ENCODE measurements around the gene DCP1B. TPM values are rescaled to one million over a fixed set of nuclear protein-coding genes. Genes with fewer than 3 reads are reported as not detected.

Gene DCP1B
- total and polyA plus RNA-seq, 2 donors (not counting 3 experiments of a cell fraction or from before 2014, with no cell fraction given), result 11.2 to 19.8 TPM

GRCh38 chr12:1919763-1920162 is 84.5 kb downstream of the DCP1B start:
- Histone ChIP-seq H3K27ac (ENCODE audit: insufficient read depth, low read depth, low read length) (no peak overlapping the region), H3K4me2 (ENCODE audit: insufficient read depth, low read length) (no peak overlapping the region), H4K20me1 (replicated peaks; ENCODE audit: control insufficient read depth, extremely low read depth, insufficient read depth, low read length) (no peaks in the 10 kb centered on the region), H2AFZ (ENCODE audit: low read depth, low read length) (no peak overlapping the region), H3K27me3 (ENCODE audit: control insufficient read depth in 2 of 2, insufficient read depth in 2 of 2, low read length in 2 of 2) (peaks cover 1 to 3% of the 10 kb centered on the region in 2 experiments), H3K9me3 (replicated peaks; ENCODE audit: control insufficient read depth, insufficient read depth, low read length) (no peaks in the 10 kb centered on the region), H3K36me3 (ENCODE audit: control insufficient read depth in 2 of 2, extremely low read depth in 1 of 2, insufficient read depth in 2 of 2, low read length in 2 of 2) (no peaks in the 10 kb centered on the region), H3K9ac (replicated peaks; ENCODE audit: extremely low read depth, insufficient read depth, low read length) (no peak overlapping the region), H3K9me1 (replicated peaks; ENCODE audit: control insufficient read depth, extremely low read depth, insufficient read depth, low read length) (no peaks in the 10 kb centered on the region), H3K4me3 (replicated peaks in 1 of 3; ENCODE audit: insufficient read depth in 1 of 3, low read depth in 1 of 3, low read length in 3 of 3) (no peak overlapping the region), H3K4me1 (ENCODE audit: control insufficient read depth, extremely low read depth, insufficient read depth, low read length) (no peaks in the 10 kb centered on the region), H3K79me2 (ENCODE audit: control insufficient read depth, insufficient read depth, low read length) (no peaks in the 10 kb centered on the region)
- no TSS peak for BruUV-seq (replicated peaks)
- no peak for DNase-seq (ENCODE audit: low read depth, low spot score)
- FAIRE-seq, result no peak
- CTCF ChIA-PET, result interaction anchor here (1.2 kb wide), 1 partner anchor 20 kb away, joined by 4 read pairs; no protein-coding TSS in a partner anchor
- TF ChIP-seq GATA2 (IDR thresholded peaks at IDR 0.05; ENCODE audit: insufficient read depth, insufficient read length, low read depth, low read length), result no peak
- TF ChIP-seq POLR2AphosphoS5 (IDR thresholded peaks at IDR 0.05; ENCODE audit: insufficient read depth, low read depth, low read length), result no peak
- POLR2A ChIA-PET, result no interaction called here
- dilution Hi-C loops (cut with MboI; ENCODE audit: extremely low pct_ligation_motif_present, low sequenced_read_pairs) (no loop called here), intact Hi-C loops (cut with micrococcal nuclease) (no loop called here)

- Histone ChIP-seq H3K9me3 (replicated peaks; ENCODE audit: control insufficient read depth, insufficient read depth, low read length) (no peaks in the 10 kb centered on the region), H3K79me2 (ENCODE audit: control insufficient read depth, insufficient read depth, low read length) (no peaks in the 10 kb centered on the region), H3K36me3 (ENCODE audit: control insufficient read depth in 2 of 2, extremely low read depth in 1 of 2, insufficient read depth in 2 of 2, low read length in 2 of 2) (no peaks in the 10 kb centered on the region), H3K4me2 (ENCODE audit: insufficient read depth, low read length) (no peak overlapping the region), H3K4me3 (replicated peaks in 1 of 3; ENCODE audit: insufficient read depth in 1 of 3, low read depth in 1 of 3, low read length in 3 of 3) (no peak overlapping the region), H2AFZ (ENCODE audit: low read depth, low read length) (no peak overlapping the region), H3K27ac (ENCODE audit: insufficient read depth, low read depth, low read length) (no peak overlapping the region), H3K27me3 (ENCODE audit: control insufficient read depth in 2 of 2, insufficient read depth in 2 of 2, low read length in 2 of 2) (peaks cover 1 to 3% of the 10 kb centered on the region in 2 experiments), H3K9ac (replicated peaks; ENCODE audit: extremely low read depth, insufficient read depth, low read length) (no peak overlapping the region), H3K4me1 (ENCODE audit: control insufficient read depth, extremely low read depth, insufficient read depth, low read length) (no peaks in the 10 kb centered on the region), H4K20me1 (replicated peaks; ENCODE audit: control insufficient read depth, extremely low read depth, insufficient read depth, low read length) (no peaks in the 10 kb centered on the region), H3K9me1 (replicated peaks; ENCODE audit: control insufficient read depth, extremely low read depth, insufficient read depth, low read length) (no peaks in the 10 kb centered on the region)
- TF ChIP-seq CTCF (IDR thresholded peaks at IDR 0.05; ENCODE audit: extremely low read depth in 1 of 2, insufficient read depth in 1 of 2, low read depth in 1 of 2, low read length in 2 of 2), result no peak
- DNase-seq (ENCODE audit: low read depth, low spot score) (no peak), FAIRE-seq (no peak)
- intact Hi-C loops (cut with micrococcal nuclease), result no loop called here
- no TSS peak for BruUV-seq (replicated peaks)
- ChIA-PET POLR2A (no interaction called here), CTCF (interaction anchor here (1.2 kb wide), 1 partner anchor 21 kb away, joined by 4 read pairs; no protein-coding TSS in a partner anchor)
- dilution Hi-C loops (cut with MboI; ENCODE audit: extremely low pct_ligation_motif_present, low sequenced_read_pairs), result no loop called here
These were observed 85.0 kb downstream of the DCP1B start for GRCh38 chr12:1919284-1919683.

All from endothelial cell of umbilical vein (primary cell).